ENCODE data around the gene CWC27. TPM values are rescaled to one million over a fixed set of nuclear protein-coding genes. Genes with fewer than 3 reads are reported as not detected.

The CWC27 gene
- total RNA-seq, 6 donors from 2014 or later, result 8.0 to 21.2 (median 14.6) TPM

- H3K4me3 ChIP-seq, result no peak overlapping the region
- no peak overlapping the region for H3K27ac ChIP-seq
- no peak for TF ChIP-seq EP300 (IDR thresholded peaks at IDR 0.05)
- no peak for TF ChIP-seq POLR2A (IDR thresholded peaks at IDR 0.05)
- ATAC-seq (ENCODE audit: low FRiP score in 2 of 2) (no peak), DNase-seq (no peak)
- no peaks in the 10 kb centered on the region for H3K36me3 ChIP-seq
- H3K9me3 ChIP-seq, result no peaks in the 10 kb centered on the region
- H3K4me1 ChIP-seq, result no peaks in the 10 kb centered on the region
- no peaks in the 10 kb centered on the region for H3K27me3 ChIP-seq
Measured at GRCh38 chr5:65022932-65023331, 254.2 kb downstream of the CWC27 start.

- TF ChIP-seq EP300 (IDR thresholded peaks at IDR 0.05) (no peak), POLR2AphosphoS5 (IDR thresholded peaks at IDR 0.05) (no peak), CTCF (IDR thresholded peaks at IDR 0.05) (no peak), POLR2A (IDR thresholded peaks at IDR 0.05) (no peak)
- peaks cover 0 to 2% (median 0%) of the 10 kb centered on the region in 4 donors for H3K4me1 ChIP-seq
- ATAC-seq (ENCODE audit: low FRiP score in 2 of 2) (no peak), DNase-seq (no peak)
- no peaks in the 10 kb centered on the region for H3K27me3 ChIP-seq
- no peaks in the 10 kb centered on the region for H3K9me3 ChIP-seq
- no peak overlapping the region for H3K27ac ChIP-seq
- no peaks in the 10 kb centered on the region for H3K36me3 ChIP-seq
- no peak overlapping the region for H3K4me3 ChIP-seq
- 70 to 94% methylated on average over 1 of the region's 1 CpG for WGBS, 2 donors
Measured at GRCh38 chr5:65024681-65025080, 256.0 kb downstream of the CWC27 start.

GRCh38 chr5:65026816-65027548, 258.3 kb downstream of the CWC27 start:
- H3K27me3 ChIP-seq, result no peaks in the 10 kb centered on the region
- H3K27ac ChIP-seq, result no peak overlapping the region
- H3K4me1 ChIP-seq, result peaks cover 0 to 2% (median 0%) of the 10 kb centered on the region in 4 donors
- 76 to 89% methylated on average over 3 of the region's 3 CpGs for WGBS, 2 donors
- no peak for TF ChIP-seq CTCF (IDR thresholded peaks at IDR 0.05)
- TF ChIP-seq POLR2AphosphoS5 (IDR thresholded peaks at IDR 0.05), result no peak
- TF ChIP-seq EP300 (IDR thresholded peaks at IDR 0.05), result no peak
- TF ChIP-seq POLR2A (IDR thresholded peaks at IDR 0.05), result no peak
- ATAC-seq (ENCODE audit: low FRiP score in 2 of 2) (no peak), DNase-seq (no peak)
- H3K9me3 ChIP-seq, result no peaks in the 10 kb centered on the region
- no peaks in the 10 kb centered on the region for H3K36me3 ChIP-seq
- H3K4me3 ChIP-seq, result no peak overlapping the region

- TF ChIP-seq CTCF (IDR thresholded peaks at IDR 0.05) (no peak), EP300 (IDR thresholded peaks at IDR 0.05) (no peak), POLR2AphosphoS5 (IDR thresholded peaks at IDR 0.05) (no peak), POLR2A (IDR thresholded peaks at IDR 0.05) (no peak)
- H3K36me3 ChIP-seq, result no peaks in the 10 kb centered on the region
- no peak overlapping the region for H3K4me3 ChIP-seq
- peaks cover 0 to 2% (median under 1%) of the 10 kb centered on the region in 4 donors for H3K4me1 ChIP-seq
- WGBS, 2 donors, result 81 to 91% methylated on average over 1 of the region's 1 CpG
- H3K9me3 ChIP-seq, result no peaks in the 10 kb centered on the region
- H3K27ac ChIP-seq, result no peak overlapping the region
- H3K27me3 ChIP-seq, result no peaks in the 10 kb centered on the region
- no peak for DNase-seq
- no peak for ATAC-seq (ENCODE audit: low FRiP score in 2 of 2)
Measured at GRCh38 chr5:65029178-65029577, 260.4 kb downstream of the CWC27 start.

GRCh38 chr5:65030056-65030455, 261.3 kb downstream of the CWC27 start:
- DNase-seq, result no peak
- TF ChIP-seq CTCF (IDR thresholded peaks at IDR 0.05), result no peak
- TF ChIP-seq EP300 (IDR thresholded peaks at IDR 0.05), result no peak
- no peak for TF ChIP-seq POLR2A (IDR thresholded peaks at IDR 0.05)
- no peak for TF ChIP-seq POLR2AphosphoS5 (IDR thresholded peaks at IDR 0.05)

More at GRCh38 chr5:65030056-65030455, 261.3 kb downstream of the CWC27 start:
- Histone ChIP-seq H3K27me3 (no peaks in the 10 kb centered on the region), H3K36me3 (no peaks in the 10 kb centered on the region), H3K9me3 (no peaks in the 10 kb centered on the region), H3K4me3 (no peak overlapping the region), H3K4me1 (peaks cover 4 to 9% (median 8%) of the 10 kb centered on the region in 4 donors), H3K27ac (no peak overlapping the region)
- ATAC-seq (ENCODE audit: low FRiP score in 2 of 2), result no peak

Measured in upper lobe of left lung (tissue), 6 donors.